ENCODE data around the gene COL6A3. TPM values are rescaled to one million over a fixed set of nuclear protein-coding genes. Genes with fewer than 3 reads are reported as not detected.

Gene COL6A3
- total RNA-seq, 1 donor from 2014 or later, result 143 TPM

DNA sequence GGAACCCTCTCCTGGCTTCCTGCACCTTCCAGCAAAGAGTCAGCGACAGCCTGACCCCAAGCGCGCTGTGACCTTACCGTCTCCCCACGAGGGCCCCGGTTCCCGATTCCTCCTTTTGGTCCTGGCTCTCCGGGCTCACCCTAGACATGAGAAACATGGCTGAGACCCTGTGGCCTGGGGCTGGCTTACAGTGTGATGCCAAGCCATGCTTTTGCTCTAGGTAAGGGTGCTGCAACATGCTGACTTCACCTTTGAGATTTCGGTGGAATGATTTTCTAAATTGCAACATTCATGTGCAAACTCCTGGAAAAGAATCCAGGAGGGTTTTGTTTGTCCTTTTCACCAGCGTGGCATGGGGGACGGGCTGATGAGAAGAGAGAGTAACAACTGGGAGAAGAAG, 63.9 kb downstream of the COL6A3 start:
- Mint-ChIP-seq H3K4me1 (ENCODE audit: unreplicated experiment) (peaks cover 19% of the 10 kb centered on the region), H3K4me3 (ENCODE audit: unreplicated experiment) (no peak overlapping the region), H3K9me3 (ENCODE audit: unreplicated experiment) (no peaks in the 10 kb centered on the region), H3K36me3 (ENCODE audit: unreplicated experiment) (peaks cover 35% of the 10 kb centered on the region), H3K27ac (ENCODE audit: unreplicated experiment) (no peak overlapping the region), H3K27me3 (ENCODE audit: unreplicated experiment) (no peaks in the 10 kb centered on the region)
- DNase-seq (ENCODE audit: extremely low spot score, unreplicated experiment), result peak; percentile 53
- TF ChIP-seq, protein P1, sequence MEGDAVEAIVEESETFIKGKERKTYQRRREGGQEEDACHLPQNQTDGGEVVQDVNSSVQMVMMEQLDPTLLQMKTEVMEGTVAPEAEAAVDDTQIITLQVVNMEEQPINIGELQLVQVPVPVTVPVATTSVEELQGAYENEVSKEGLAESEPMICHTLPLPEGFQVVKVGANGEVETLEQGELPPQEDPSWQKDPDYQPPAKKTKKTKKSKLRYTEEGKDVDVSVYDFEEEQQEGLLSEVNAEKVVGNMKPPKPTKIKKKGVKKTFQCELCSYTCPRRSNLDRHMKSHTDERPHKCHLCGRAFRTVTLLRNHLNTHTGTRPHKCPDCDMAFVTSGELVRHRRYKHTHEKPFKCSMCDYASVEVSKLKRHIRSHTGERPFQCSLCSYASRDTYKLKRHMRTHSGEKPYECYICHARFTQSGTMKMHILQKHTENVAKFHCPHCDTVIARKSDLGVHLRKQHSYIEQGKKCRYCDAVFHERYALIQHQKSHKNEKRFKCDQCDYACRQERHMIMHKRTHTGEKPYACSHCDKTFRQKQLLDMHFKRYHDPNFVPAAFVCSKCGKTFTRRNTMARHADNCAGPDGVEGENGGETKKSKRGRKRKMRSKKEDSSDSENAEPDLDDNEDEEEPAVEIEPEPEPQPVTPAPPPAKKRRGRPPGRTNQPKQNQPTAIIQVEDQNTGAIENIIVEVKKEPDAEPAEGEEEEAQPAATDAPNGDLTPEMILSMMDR (IDR thresholded peaks at IDR 0.05), result no peak

DNA sequence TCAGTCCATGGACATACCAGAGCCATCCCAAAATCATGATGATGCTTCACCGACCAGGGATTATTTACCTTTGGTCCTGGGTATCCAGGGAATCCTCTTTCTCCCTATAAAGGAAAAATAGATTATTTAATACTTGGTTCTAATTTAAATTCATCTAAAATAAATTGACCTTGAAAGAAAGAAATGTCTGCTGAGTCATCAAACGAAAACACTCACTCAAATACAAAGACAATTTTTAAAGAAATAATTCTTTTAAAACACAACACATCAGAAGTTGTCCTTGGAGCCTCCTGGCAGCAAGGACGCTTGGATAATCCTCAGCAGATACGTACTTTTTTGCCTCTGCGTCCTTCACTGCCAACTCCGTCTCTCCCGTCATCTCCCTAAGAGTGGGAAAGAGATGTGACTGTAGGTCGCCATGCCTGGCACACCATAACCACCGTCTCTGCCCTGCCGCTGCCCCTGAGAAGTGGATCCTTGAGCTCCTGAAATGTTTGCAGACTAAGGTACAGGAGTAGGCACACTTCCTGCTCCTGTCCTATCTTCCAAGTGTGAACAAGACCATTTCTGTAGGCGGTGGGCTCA, 65.6 kb downstream of the COL6A3 start:
- Mint-ChIP-seq H3K4me1 (ENCODE audit: unreplicated experiment) (peaks cover 13% of the 10 kb centered on the region), H3K9me3 (ENCODE audit: unreplicated experiment) (no peaks in the 10 kb centered on the region), H3K4me3 (ENCODE audit: unreplicated experiment) (no peak overlapping the region), H3K36me3 (ENCODE audit: unreplicated experiment) (peaks cover 36% of the 10 kb centered on the region), H3K27me3 (ENCODE audit: unreplicated experiment) (no peaks in the 10 kb centered on the region), H3K27ac (ENCODE audit: unreplicated experiment) (no peak overlapping the region)
- no peak for DNase-seq (ENCODE audit: extremely low spot score, unreplicated experiment)
- TF ChIP-seq, protein P1 (IDR thresholded peaks at IDR 0.05), result no peak

DNA sequence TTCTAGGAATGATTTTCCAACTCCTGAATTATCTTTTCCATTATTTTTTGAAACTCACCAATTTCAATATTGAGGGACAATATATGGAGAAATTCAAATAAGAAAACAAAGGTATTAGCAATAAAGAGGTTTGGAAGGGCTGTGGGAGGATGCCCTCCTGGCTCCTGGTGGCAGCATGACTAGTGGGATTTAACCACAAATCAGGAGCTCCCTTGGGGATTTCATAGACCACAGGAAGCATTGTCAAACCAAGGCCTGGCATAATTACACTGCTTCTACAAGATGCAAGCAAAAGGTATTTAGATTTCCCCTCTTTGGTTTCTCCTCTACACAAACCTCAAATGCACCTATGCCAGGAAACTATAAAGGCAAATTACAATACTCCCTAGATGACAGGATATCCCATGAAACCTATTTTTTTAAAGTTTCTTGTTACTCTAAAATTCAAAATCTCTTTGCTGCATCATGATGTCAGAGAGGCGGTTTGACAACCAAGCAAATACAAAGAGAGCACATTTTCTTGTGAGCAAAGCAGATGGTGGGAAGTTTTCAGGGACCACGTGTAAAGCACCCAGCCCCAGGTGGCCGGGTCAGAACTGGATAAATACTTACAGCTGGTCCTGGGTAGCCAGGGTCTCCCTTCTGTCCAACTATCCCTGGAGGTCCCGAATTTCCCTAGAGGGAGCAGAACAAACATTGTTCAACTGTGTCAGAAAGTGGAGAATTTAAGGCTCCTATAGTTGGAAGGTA, 67.9 kb downstream of the COL6A3 start:
- Mint-ChIP-seq H3K4me1 (ENCODE audit: unreplicated experiment) (peaks cover 21% of the 10 kb centered on the region), H3K36me3 (ENCODE audit: unreplicated experiment) (peaks cover 37% of the 10 kb centered on the region), H3K4me3 (ENCODE audit: unreplicated experiment) (no peak overlapping the region), H3K9me3 (ENCODE audit: unreplicated experiment) (no peaks in the 10 kb centered on the region), H3K27ac (ENCODE audit: unreplicated experiment) (no peak overlapping the region), H3K27me3 (ENCODE audit: unreplicated experiment) (no peaks in the 10 kb centered on the region)
- TF ChIP-seq, protein P1 (IDR thresholded peaks at IDR 0.05), result no peak
- DNase-seq (ENCODE audit: extremely low spot score, unreplicated experiment), result no peak

DNA sequence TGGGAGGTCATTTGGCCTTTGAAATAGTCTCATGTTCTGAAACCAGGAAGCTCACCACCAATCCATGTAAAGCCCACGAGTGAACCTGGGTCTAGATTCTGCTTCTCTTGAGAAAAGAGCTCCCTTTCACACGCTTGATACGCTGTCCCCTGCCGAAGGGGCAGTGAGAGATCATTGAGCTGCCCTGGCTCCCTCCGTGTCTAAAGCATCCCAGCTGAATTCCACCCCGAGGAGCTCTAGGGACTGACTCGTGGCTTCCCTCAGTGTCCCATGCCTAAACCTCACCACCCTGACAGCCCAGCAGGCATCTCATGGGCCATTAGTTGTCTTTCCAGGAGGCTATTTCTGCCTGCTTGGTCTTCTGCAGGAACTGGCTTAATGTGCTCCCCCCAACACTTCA, 68.6 kb downstream of the COL6A3 start:
- DNase-seq (ENCODE audit: extremely low spot score, unreplicated experiment), result no peak
- no peaks in the 10 kb centered on the region for H3K9me3 Mint-ChIP-seq (ENCODE audit: unreplicated experiment)
- H3K4me1 Mint-ChIP-seq (ENCODE audit: unreplicated experiment), result peaks cover 21% of the 10 kb centered on the region
- TF ChIP-seq, protein P1 (IDR thresholded peaks at IDR 0.05), result no peak
- H3K36me3 Mint-ChIP-seq (ENCODE audit: unreplicated experiment), result peaks cover 40% of the 10 kb centered on the region
- H3K4me3 Mint-ChIP-seq (ENCODE audit: unreplicated experiment), result no peak overlapping the region
- H3K27me3 Mint-ChIP-seq (ENCODE audit: unreplicated experiment), result no peaks in the 10 kb centered on the region
- no peak overlapping the region for H3K27ac Mint-ChIP-seq (ENCODE audit: unreplicated experiment)

DNA sequence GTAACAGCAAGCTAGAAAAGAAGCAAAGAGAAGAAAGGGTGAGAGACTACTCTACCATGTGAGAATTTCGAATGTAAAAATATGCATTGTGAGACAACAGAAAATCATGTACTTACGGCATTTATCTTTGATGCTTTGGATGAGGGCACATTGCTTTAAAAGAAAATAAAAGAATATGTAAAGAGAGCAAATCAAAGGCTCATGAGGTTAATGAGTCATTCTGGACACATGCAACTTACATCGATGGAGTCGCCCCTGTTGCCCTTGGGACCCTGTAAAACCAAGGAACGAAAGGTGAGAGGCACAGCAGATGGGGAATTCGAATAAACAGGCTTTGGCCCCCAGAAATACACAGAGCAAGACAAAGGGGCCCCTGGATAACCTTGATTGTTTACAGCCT, 69.0 kb downstream of the COL6A3 start:
- no peak for DNase-seq (ENCODE audit: extremely low spot score, unreplicated experiment)
- H3K36me3 Mint-ChIP-seq (ENCODE audit: unreplicated experiment), result peaks cover 40% of the 10 kb centered on the region

More for the DNA sequence above, 69.0 kb downstream of the COL6A3 start:
- Mint-ChIP-seq H3K4me3 (ENCODE audit: unreplicated experiment) (no peak overlapping the region), H3K27ac (ENCODE audit: unreplicated experiment) (peak overlapping the region; percentile 8), H3K27me3 (ENCODE audit: unreplicated experiment) (no peaks in the 10 kb centered on the region), H3K9me3 (ENCODE audit: unreplicated experiment) (no peaks in the 10 kb centered on the region), H3K4me1 (ENCODE audit: unreplicated experiment) (peaks cover 21% of the 10 kb centered on the region)
- TF ChIP-seq, protein P1 (IDR thresholded peaks at IDR 0.05), result no peak
